Adrenal gland (tissue), 12 donors: ENCODE results near the gene TP53INP2. TPM values are rescaled to one million over a fixed set of nuclear protein-coding genes. Genes with fewer than 3 reads are reported as not detected.

ENCODE experiments used
- DNase-seq, 7 donors: peaks; one replicate each; pipeline ENCODE4 v3.0.0-alpha.2; 2019 to 2020
- H3K27ac ChIP-seq, 5 donors: fragments of 200-600 bp; sonication (generic) in 4 of 5; 1 replicate in 3 of 5; 2 replicates in 2 of 5; pipeline versions ENCODE4 v1.5.1 to v1.8.0; 2016 to 2020; ENCODE audit warnings: mild to moderate bottlenecking in 1 of 5
- H3K27me3 ChIP-seq: fragments of 200-600 bp; 2 replicates; pipeline ENCODE4 v1.8.0; 2021
- H3K36me3 ChIP-seq, 2 donors: fragments of 200-600 bp; replicated peaks in 1 of 2; 1 replicate in 1 of 2; 2 replicates in 1 of 2; pipeline versions ENCODE4 v1.5.1 to v1.8.0; 2018 to 2022
- H3K4me1 ChIP-seq, 2 donors: fragments of 200-600 bp; replicated peaks in 1 of 2; 1 replicate in 1 of 2; 2 replicates in 1 of 2; pipeline versions ENCODE4 v1.5.1 to v1.8.0; 2018 to 2021
- H3K4me3 ChIP-seq, 4 donors: fragments of 200-600 bp; sonication (generic) in 3 of 4; one replicate each; pipeline ENCODE4 v1.5.1; 2016 to 2018
- H3K9me3 ChIP-seq, 3 donors: fragments of 200-600 bp; sonication (generic) in 1 of 3; replicated peaks in 1 of 3; 1 replicate in 2 of 3; 2 replicates in 1 of 3; pipeline versions ENCODE4 v1.5.1 to v1.8.0; 2016 to 2021
- CTCF ChIP-seq, 6 experiments: fragments of 450-650 bp in 4 of 6; fragments of 200-600 bp in 2 of 6; sonication (generic) in 1 of 6; IDR thresholded peaks; 1 replicate in 5 of 6; 2 replicates in 1 of 6; pipeline versions ENCODE4 v1.5.1 to v1.8.0; 2016 to 2021; ENCODE audit warnings: antibody characterized with exemption in 6 of 6, mild to moderate bottlenecking in 2 of 6, moderate library complexity in 1 of 6
- POLR2A ChIP-seq, 2 donors: fragments of 450-650 bp; IDR thresholded peaks; one replicate each; pipeline ENCODE4 v1.6.1; 2017; ENCODE audit warnings: antibody characterized with exemption in 2 of 2, mild to moderate bottlenecking in 2 of 2, moderate library complexity in 1 of 2
- WGBS, 4 donors: extraction: QIAGEN DNeasy Blood & Tissue Kit in 2 of 4; methylation state at CpG; one replicate each; pipeline versions ENCODE4 v1.1.5 to v1.1.7; 2013 to 2017; 5-methylcytosine and 5-hydroxymethylcytosine counted together
- intact Hi-C, 2 donors: fragments of 100-400 bp; cut with DNase I; formaldehyde crosslinking; loops; one replicate each; pipeline versions ENCODE4 v1.14.1 to v1.15.0; 2022 to 2023
- polyA plus RNA-seq, 3 donors: library from polyadenylated mRNA; stranded (reverse); fragments of 200-250 nt in 2 of 3; fragments of 350-450 nt in 1 of 3; fragmentation: Illumina TruSeq in 1 of 3; extraction: RNeasy Lipid Tissue Mini Kit (QIAGEN cat#74804) in 1 of 3; gene quantifications; one replicate each; pipeline ENCODE4 v1.2.3, GENCODE V29; 2013 to 2014
- total RNA-seq, 9 donors: library from RNA; depleted of rRNA in 4 of 9; stranded (reverse); fragments of >200 nt in 4 of 9; fragments of 120-200 nt in 1 of 9; fragmentation: NEBNext Ultra II Directional in 1 of 9; extraction: Animal tissue kit (Norgen Biotek cat#: 25700) in 1 of 9; gene quantifications; one replicate each; pipeline versions ENCODE4 v1.1.0 to v1.2.4, GENCODE V29; 2013 to 2023
- donor health status: healthy with polysubstance abuse.
- donor health status: Bipolar disorder and iron deficiency.
- donor health status: DM: yes; HTN: yes; CAD: no.
- donor health status: DM: no; HTN: no; CAD: no.
- donor health status: DM: no; HTN: no; CAD: no.
- donor health status: DM: yes; HTN: yes; CAD: no.

Gene TP53INP2
- total and polyA plus RNA-seq, 12 donors, result 9.4 to 74.5 (median 18.7) TPM

GRCh38 chr20:34691838-34692237, 12.3 kb upstream of the TP53INP2 start:
- no peak overlapping the region for H3K4me3 ChIP-seq
- no peak overlapping the region for H3K27ac ChIP-seq
- intact Hi-C loops, result no loop called here
- no peaks in the 10 kb centered on the region for H3K36me3 ChIP-seq
- no peaks in the 10 kb centered on the region for H3K9me3 ChIP-seq
- 81 to 92% (median 85%) methylated on average over 3 of the region's 3 CpGs for WGBS, 4 donors
- no peak for DNase-seq
- H3K4me1 ChIP-seq, result peaks cover 0 to 7% of the 10 kb centered on the region in 2 donors
- no peaks in the 10 kb centered on the region for H3K27me3 ChIP-seq
- TF ChIP-seq POLR2A (IDR thresholded peaks at IDR 0.05) (no peak), CTCF (IDR thresholded peaks at IDR 0.05) (no peak)

- no peaks in the 10 kb centered on the region for H3K27me3 ChIP-seq
- peaks cover 0 to 7% of the 10 kb centered on the region in 2 donors for H3K4me1 ChIP-seq
- H3K27ac ChIP-seq, result no peak overlapping the region
- no peaks in the 10 kb centered on the region for H3K9me3 ChIP-seq
- 20 to 44% (median 34%) methylated on average over 4 of the region's 4 CpGs for WGBS, 4 donors
- TF ChIP-seq POLR2A (IDR thresholded peaks at IDR 0.05) (no peak), CTCF (IDR thresholded peaks at IDR 0.05) (no peak)
- H3K4me3 ChIP-seq, result no peak overlapping the region
- DNase-seq, result peak in 4 of 7 donors; percentile 26 to 63 (median 43)
- H3K36me3 ChIP-seq, result no peaks in the 10 kb centered on the region
- intact Hi-C loops, result no loop called here
Measured at GRCh38 chr20:34693414-34693813, 10.7 kb upstream of the TP53INP2 start.

GRCh38 chr20:34701405-34702085, 2.6 kb upstream of the TP53INP2 start:
- WGBS, 4 donors, result 65 to 75% (median 71%) methylated on average over 4 to 6 of the region's 6 CpGs
- Histone ChIP-seq H3K9me3 (no peaks in the 10 kb centered on the region), H3K4me3 (no peak overlapping the region), H3K27me3 (no peaks in the 10 kb centered on the region), H3K4me1 (peaks cover 17 to 25% of the 10 kb centered on the region in 2 donors), H3K36me3 (no peaks in the 10 kb centered on the region), H3K27ac (no peak overlapping the region)
- intact Hi-C loops, result loop anchor here (10.0 kb wide), 1 partner anchor 127 kb away; no protein-coding TSS in a partner anchor
- DNase-seq, result no peak
- TF ChIP-seq POLR2A (IDR thresholded peaks at IDR 0.05) (no peak), CTCF (IDR thresholded peaks at IDR 0.05) (no peak)

- TF ChIP-seq CTCF (IDR thresholded peaks at IDR 0.05) (no peak), POLR2A (IDR thresholded peaks at IDR 0.05) (no peak)
- Histone ChIP-seq H3K27me3 (no peaks in the 10 kb centered on the region), H3K4me1 (peaks cover 17 to 27% of the 10 kb centered on the region in 2 donors), H3K27ac (peak overlapping the region in 1 of 5 donors; percentile 100), H3K4me3 (no peak overlapping the region), H3K9me3 (no peaks in the 10 kb centered on the region), H3K36me3 (no peaks in the 10 kb centered on the region)
- intact Hi-C loops, result loop anchor here (10.0 kb wide), 1 partner anchor 128 kb away; no protein-coding TSS in a partner anchor
- WGBS, 4 donors, result 33 to 51% (median 39%) methylated on average over 3 of the region's 3 CpGs
- no peak for DNase-seq
Measured at GRCh38 chr20:34703061-34703423, 1.1 kb upstream of the TP53INP2 start.
